ENCODE measurements around the gene GAK.

Gene GAK

GRCh38 chr4:906339-907102, 25.6 kb downstream of the GAK start:
- no peak for DNase-seq

GRCh38 chr4:905485-906338, 26.4 kb downstream of the GAK start:
- no peak for DNase-seq

GRCh38 chr4:903066-904046, 28.8 kb downstream of the GAK start:
- DNase-seq: no peak

GRCh38 chr4:901192-901910, 30.8 kb downstream of the GAK start:
- DNase-seq: no peak

GRCh38 chr4:900721-901120, 31.4 kb downstream of the GAK start:
- no peak for DNase-seq

- DNase-seq: no peak
These were observed 32.0 kb downstream of the GAK start for GRCh38 chr4:900073-900472.

GRCh38 chr4:899556-899906, 32.6 kb downstream of the GAK start:
- no peak for DNase-seq

- no peak for DNase-seq
These were observed 33.1 kb downstream of the GAK start for GRCh38 chr4:898869-899555.

- DNase-seq: no peak
These were observed 34.0 kb downstream of the GAK start for GRCh38 chr4:898123-898522.

- DNase-seq: no peak
These were observed 35.5 kb downstream of the GAK start for GRCh38 chr4:896630-897029.

GRCh38 chr4:896216-896615, 35.9 kb downstream of the GAK start:
- no peak for DNase-seq

GRCh38 chr4:895596-895995, 36.5 kb downstream of the GAK start:
- DNase-seq: no peak

- DNase-seq: no peak
These were observed 38.0 kb downstream of the GAK start for GRCh38 chr4:893995-894705.

- no peak for DNase-seq
These were observed 38.7 kb downstream of the GAK start for GRCh38 chr4:893276-893994.

- no peak for DNase-seq
These were observed 39.3 kb downstream of the GAK start for GRCh38 chr4:892780-893179.

- no peak for DNase-seq
These were observed 40.4 kb downstream of the GAK start for GRCh38 chr4:891747-892146.

GRCh38 chr4:890036-890695, 42.0 kb downstream of the GAK start:
- no peak for DNase-seq

GRCh38 chr4:889516-889915, 42.6 kb downstream of the GAK start:
- no peak for DNase-seq

GRCh38 chr4:888029-888428, 44.1 kb downstream of the GAK start:
- DNase-seq: no peak

All from fibroblast of skin of abdomen (primary cell).